Measurements from ENCODE around the gene RAD51AP1. TPM values are rescaled to one million over a fixed set of nuclear protein-coding genes. Genes with fewer than 3 reads are reported as not detected.

The RAD51AP1 gene
- total RNA-seq, 1 experiment from 2014 or later: 38.0 TPM

- no peak for TF ChIP-seq CTCF (IDR thresholded peaks at IDR 0.05; ENCODE audit: unreplicated experiment)
These were observed 1.9 kb downstream of the RAD51AP1 start for GRCh38 chr12:4540638-4541037.

GRCh38 chr12:4545195-4545594 lies 6.5 kb downstream of the RAD51AP1 start:
- no peak for DNase-seq
- H3K4me1 Mint-ChIP-seq (ENCODE audit: low read depth, unreplicated experiment): peaks cover 1% of the 10 kb centered on the region
- no peak overlapping the region for H3K27ac Mint-ChIP-seq (ENCODE audit: unreplicated experiment)
- TF ChIP-seq CTCF (IDR thresholded peaks at IDR 0.05; ENCODE audit: unreplicated experiment): no peak
- CTCF ChIA-PET: no interaction called here
- no peak overlapping the region for H3K4me3 Mint-ChIP-seq (ENCODE audit: low read depth, unreplicated experiment)
- BruUV-seq (replicated peaks): no TSS peak
- peaks cover 10% of the 10 kb centered on the region for H3K36me3 Mint-ChIP-seq (ENCODE audit: insufficient read depth, unreplicated experiment)
- intact Hi-C loops (cut with micrococcal nuclease; ENCODE audit: unreplicated experiment): no loop called here
- no peaks in the 10 kb centered on the region for H3K27me3 Mint-ChIP-seq (ENCODE audit: unreplicated experiment)
- no peaks in the 10 kb centered on the region for H3K9me3 Mint-ChIP-seq (ENCODE audit: low read depth, unreplicated experiment)

More at GRCh38 chr12:4540638-4541037, 1.9 kb downstream of the RAD51AP1 start:
- intact Hi-C loops (cut with micrococcal nuclease; ENCODE audit: unreplicated experiment): no loop called here
- Mint-ChIP-seq H3K4me3 (ENCODE audit: low read depth, unreplicated experiment) (no peak overlapping the region), H3K9me3 (ENCODE audit: low read depth, unreplicated experiment) (no peaks in the 10 kb centered on the region), H3K36me3 (ENCODE audit: insufficient read depth, unreplicated experiment) (peaks cover 26% of the 10 kb centered on the region), H3K27ac (ENCODE audit: unreplicated experiment) (no peak overlapping the region), H3K27me3 (ENCODE audit: unreplicated experiment) (no peaks in the 10 kb centered on the region), H3K4me1 (ENCODE audit: low read depth, unreplicated experiment) (peaks cover 24% of the 10 kb centered on the region)
- CTCF ChIA-PET: no interaction called here
- BruUV-seq (replicated peaks): no TSS peak
- no peak for DNase-seq

GRCh38 chr12:4552191-4552590 lies 13.5 kb downstream of the RAD51AP1 start:
- Mint-ChIP-seq H3K4me3 (ENCODE audit: low read depth, unreplicated experiment) (no peak overlapping the region), H3K27me3 (ENCODE audit: unreplicated experiment) (no peaks in the 10 kb centered on the region), H3K27ac (ENCODE audit: unreplicated experiment) (no peak overlapping the region), H3K36me3 (ENCODE audit: insufficient read depth, unreplicated experiment) (peaks cover 10% of the 10 kb centered on the region), H3K4me1 (ENCODE audit: low read depth, unreplicated experiment) (no peaks in the 10 kb centered on the region), H3K9me3 (ENCODE audit: low read depth, unreplicated experiment) (no peaks in the 10 kb centered on the region)
- intact Hi-C loops (cut with micrococcal nuclease; ENCODE audit: unreplicated experiment): no loop called here
- CTCF ChIA-PET: no interaction called here
- TF ChIP-seq CTCF (IDR thresholded peaks at IDR 0.05; ENCODE audit: unreplicated experiment): no peak
- no peak for DNase-seq
- BruUV-seq (replicated peaks): no TSS peak

GRCh38 chr12:4553943-4554342 lies 15.3 kb downstream of the RAD51AP1 start:
- no peak for DNase-seq
- no peak for TF ChIP-seq CTCF (IDR thresholded peaks at IDR 0.05; ENCODE audit: unreplicated experiment)
- CTCF ChIA-PET: no interaction called here
- BruUV-seq (replicated peaks): no TSS peak
- Mint-ChIP-seq H3K9me3 (ENCODE audit: low read depth, unreplicated experiment) (no peaks in the 10 kb centered on the region), H3K4me1 (ENCODE audit: low read depth, unreplicated experiment) (no peaks in the 10 kb centered on the region), H3K36me3 (ENCODE audit: insufficient read depth, unreplicated experiment) (peaks cover under 1% of the 10 kb centered on the region), H3K27me3 (ENCODE audit: unreplicated experiment) (no peaks in the 10 kb centered on the region), H3K27ac (ENCODE audit: unreplicated experiment) (no peak overlapping the region), H3K4me3 (ENCODE audit: low read depth, unreplicated experiment) (no peak overlapping the region)
- intact Hi-C loops (cut with micrococcal nuclease; ENCODE audit: unreplicated experiment): no loop called here
